Measurements from ENCODE around the gene MAP4K2.

MAP4K2 gene

DNA sequence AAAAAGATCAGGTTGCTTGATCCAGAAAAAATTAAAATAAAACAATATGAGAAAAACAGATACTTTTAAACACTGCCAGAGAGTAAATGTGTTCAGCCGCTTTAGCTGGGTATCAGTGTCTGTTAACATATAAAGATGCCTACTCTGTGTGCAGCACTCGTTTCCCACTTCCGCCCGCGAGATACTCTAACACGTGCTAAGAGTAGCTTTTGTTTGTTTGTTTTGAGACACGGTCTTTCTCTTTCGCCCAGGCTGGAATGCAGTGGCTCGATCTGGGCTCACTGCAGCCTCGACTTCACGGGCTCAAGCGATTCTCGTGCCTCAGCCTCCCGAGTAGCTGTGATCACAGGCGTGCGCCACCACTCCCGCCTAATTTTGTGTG lies 7.9 kb upstream of the MAP4K2 start:
- no peak for DNase-seq

DNA sequence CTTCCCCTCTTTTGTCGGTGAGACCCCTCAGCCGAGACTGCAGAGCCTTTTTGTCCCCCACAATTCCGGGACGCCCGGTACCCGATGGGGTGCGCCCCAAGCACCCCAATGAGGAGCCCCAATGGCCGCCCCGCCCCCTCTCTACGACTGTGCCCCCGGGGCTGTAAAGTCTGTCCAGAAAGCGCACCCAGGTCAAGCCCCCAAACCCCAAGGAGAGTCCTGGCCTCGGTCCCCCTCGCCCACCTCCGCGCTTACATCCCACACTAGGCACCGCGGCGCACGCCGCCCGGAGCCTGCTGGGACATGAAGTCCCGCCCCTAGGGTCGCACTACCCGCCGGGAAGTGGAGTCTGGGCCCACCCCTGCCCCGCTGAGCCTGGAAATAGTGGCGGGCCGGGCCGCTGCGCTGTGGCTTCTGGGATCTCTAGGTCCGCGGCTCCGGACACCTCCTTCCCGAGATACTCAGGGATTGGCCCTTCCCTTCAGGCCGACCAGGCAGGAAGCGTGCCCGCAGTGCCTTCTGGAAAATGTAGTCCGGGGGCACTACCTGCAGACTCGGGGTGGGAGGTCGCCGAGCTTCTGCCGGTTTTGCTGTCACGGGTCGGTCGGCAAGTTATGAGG lies 7.4 kb upstream of the MAP4K2 start, which contains the start of gene MEN1:
Gene MEN1 (minus strand): TSS at position 281 of the 620 bp plus-strand sequence. CDS start 442 bp downstream, outside the sequence.
- peak; percentile 92 to 95 for DNase-seq

DNA sequence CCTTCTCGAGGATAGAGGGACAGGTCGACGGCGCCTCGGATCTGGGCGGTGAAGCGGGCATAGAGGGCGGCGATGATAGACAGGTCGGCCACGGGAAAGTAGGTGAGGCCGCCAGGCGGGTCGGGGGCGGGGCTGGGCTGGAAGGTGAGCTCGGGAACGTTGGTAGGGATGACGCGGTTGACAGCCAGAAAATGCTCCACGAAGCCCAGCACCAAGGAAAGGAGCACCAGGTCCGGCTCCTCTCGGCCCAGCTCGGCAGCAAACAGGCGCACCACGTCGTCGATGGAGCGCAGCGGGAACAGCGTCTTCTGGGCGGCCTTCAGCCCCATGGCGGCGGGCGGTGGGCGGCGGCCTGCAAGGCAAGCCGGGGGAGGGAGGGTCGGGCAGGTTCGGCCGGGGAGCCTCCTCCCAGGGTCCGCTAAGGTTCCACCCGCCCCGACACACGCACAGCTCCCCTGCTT lies 6.8 kb upstream of the MAP4K2 start:
- DNase-seq: no peak

DNA sequence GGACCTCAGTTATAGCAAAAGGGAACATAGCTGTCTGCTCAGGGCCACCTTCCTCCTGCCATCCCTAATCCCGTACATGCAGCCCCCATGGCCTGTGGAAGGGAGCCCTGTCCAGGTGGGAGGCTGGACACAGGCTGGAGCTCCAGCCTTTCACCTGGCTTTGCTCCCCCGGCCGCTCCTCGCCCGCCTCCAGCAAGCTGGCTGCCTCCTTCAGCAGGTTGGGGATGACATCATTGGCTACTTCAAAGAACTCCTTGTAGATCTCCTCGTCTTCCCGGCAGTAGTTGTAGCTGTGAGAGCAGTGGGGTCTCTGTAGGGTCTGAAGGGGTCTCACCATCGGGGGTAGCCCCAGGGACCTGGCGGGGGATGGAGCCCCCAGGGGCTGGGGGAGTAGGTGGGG lies 2.5 kb upstream of the MAP4K2 start:
- DNase-seq: no peak

DNA sequence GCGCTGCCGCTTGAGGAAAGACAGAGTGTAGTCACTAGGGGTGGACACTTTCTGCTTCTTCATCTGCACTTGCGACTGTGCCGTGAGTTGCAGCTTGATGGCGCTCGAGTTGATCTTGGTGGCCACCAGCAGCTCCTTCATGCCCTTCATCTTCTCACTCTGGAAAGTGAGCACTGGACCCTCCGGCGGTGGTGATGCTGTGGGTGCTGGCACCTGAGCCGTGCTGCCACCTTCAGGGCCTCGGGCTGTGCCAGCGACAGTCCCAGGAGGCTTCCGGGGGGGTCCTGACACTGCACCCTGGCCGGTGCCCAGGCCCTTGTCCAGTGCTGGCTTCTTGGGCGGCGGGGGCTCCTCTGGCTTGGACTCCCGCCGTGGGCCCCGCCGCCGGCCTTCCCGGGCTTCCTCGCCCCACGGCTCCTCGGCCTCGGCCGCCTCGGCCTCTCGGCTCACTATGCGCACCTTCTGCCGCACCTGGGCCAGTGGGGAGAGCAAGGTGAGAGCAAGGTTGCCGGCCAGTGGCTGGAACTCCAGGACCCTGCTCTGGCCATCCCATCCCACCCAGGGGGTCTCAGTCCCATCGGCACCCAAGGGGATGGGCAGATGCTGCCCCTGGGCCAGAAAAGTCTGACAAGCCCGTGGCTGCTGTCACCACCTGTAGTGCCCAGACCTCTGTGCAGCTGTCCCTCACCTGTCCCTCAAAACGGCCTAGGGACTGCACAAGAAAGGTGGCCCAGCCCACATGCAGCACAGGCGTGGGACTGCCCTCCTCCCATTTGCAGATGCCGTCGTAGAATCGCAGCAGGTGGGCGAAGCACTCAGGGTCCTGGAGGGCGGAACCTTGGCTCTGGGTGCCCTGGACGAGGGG lies 1.6 kb upstream of the MAP4K2 start:
- DNase-seq: no peak

DNA sequence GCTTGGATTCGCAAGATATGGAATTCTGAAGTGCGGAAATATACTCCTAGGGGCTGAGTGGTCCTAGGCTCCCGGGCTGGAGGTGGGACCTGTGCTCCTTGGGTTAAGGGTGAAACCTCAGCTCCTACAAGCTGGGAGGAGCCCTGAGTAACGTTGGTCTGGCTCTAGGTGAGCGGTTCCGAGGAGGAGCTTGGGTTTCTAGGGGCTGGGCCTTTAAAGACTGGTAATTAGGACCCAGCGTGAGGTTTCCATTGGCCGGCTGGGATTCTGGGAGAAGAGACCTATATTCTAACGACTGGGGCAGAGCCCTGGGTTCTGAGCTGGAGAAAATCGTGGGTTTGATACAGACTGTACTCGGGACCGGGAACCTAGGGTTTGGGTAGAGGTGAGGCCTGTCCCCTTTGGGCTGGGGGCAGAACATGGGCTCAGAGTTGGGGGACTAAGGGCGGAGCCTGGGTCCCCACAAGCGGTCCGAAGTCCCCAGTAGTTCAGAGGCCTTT lies 882 bp upstream of the MAP4K2 start:
- DNase-seq: no peak

DNA sequence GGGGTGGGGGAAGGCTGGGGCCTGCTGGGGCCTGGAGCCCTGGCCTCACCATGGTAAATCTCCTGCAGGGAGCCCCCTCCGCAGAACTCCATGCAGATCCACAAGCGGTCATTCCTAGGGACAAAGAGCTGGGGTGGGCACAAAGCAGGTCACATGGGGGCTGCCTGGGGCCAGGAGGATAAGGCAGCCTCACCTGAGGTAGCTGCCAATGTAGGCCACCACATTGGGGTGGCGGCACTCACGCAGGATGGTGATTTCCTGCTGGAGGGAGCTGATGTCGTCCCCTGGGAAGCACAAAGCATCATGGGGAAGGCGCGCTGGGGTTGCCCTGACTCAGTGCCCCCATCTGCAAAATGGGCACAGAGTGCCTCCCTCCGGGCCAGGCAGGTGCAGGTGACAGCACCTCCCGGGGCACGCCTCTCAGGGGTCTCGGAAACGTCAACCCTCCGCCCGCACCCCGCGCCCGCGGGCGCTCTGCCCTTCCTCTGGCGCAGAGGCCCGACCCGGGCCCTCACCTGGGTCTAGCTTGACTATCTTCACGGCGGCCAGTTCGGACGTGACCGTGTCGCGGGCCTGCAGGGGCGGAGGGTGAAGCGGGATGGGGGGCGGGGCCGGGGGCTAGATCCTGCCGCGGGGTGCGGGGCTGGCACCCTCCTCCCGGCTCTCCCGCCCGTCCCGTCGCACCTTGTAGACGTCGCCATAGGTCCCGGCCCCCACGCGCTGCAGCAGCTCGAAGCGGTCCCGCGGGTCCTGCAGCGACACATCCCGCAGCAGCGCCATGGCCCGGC lies 450 bp downstream of the MAP4K2 start:
- DNase-seq: no peak

DNA sequence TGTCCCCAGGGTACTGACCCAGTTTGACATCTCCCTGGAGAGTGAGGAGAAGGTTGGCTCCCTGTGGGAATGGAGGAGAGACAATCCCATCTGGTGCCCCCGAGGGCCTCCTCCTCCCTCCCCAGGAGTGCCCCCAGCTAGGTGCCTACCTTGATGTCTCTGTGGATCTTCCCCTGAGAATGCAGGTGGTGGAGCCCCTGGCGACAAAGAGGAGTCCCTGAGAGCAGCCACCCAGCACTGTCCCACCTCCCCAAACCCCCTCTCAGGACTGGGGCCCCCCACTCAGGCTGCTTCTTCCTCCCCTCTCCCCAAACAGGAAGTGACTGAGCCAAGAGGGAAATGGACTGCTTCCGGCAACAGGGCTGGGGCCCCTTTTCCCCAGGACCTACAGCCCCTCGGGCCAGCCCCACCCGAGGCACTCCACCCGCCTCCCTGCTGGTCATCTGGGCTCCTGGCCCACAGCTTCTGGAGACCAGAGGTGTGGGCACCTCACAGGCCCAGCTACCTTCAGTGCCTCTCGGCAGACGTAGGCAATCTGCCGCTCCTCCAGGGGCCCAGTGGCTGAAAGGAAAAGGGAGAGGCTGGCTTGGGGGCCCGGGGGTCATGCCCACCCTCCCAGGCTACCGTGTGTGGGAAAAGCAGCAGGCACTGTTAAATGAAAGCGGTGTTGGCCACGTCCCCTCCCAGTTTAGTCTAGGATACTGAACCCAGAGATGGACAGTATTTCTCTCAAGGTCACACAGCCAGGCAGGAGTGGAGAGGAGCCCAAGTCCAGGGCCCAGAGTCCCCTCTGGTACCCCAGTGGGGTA lies 1.2 kb downstream of the MAP4K2 start:
- DNase-seq: no peak

DNA sequence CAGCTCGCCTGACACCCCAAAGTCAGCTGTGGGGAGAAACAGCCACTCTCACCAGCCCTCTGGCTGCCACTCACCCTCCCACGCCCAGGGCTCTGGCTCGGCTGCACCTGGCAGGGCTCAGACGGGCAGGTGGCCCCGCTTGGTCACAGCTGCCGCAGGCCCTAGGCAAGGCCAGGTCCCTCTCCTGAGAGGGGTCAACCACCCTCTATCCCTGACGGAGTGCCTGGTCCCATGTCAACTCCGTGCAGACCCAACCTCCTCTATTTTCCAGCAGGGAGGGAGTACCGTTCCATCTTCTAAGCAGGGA lies 1.9 kb downstream of the MAP4K2 start:
- DNase-seq: no peak

DNA sequence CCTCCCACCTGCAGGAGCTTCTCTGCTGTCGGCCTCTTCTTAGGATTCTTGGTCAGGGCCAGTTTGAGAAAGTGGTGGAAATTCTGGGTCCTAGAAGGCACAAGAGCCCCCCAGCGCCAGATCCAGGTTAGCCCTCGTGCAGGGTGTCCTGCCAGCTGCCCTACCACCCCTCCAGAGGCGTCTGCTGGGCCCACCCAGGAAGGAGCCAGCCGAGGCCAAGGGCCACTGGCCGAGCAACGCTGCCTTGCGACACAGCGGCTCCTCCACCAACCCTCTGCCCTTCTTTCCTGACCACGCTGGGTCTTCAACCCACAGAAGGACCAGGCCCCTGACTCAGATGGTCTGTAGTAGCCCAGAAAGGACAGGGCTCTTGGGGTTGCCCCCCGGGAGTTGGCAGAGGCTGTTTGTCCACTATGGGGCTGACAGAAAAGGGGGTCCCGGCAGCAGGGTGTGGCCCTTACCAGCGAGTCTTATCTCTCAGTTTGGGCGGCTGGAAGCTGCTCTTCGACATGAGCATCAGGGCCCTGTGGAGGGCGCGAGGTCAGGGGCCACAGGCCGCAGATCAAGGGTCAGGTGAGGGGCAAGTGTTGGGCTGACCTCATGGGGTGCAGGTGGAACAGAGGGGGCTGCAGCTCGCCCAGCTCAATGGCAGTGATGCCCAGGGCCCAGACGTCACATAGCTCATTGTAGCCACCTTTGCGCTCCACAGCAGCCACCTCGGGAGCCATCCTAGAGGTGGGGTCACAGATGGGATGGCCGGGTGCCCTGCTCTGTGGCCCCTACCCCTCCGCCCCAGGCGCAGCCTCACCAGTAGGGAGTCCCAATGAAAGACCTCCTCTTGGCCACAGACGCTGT lies 2.5 kb downstream of the MAP4K2 start:
- no peak for DNase-seq

DNA sequence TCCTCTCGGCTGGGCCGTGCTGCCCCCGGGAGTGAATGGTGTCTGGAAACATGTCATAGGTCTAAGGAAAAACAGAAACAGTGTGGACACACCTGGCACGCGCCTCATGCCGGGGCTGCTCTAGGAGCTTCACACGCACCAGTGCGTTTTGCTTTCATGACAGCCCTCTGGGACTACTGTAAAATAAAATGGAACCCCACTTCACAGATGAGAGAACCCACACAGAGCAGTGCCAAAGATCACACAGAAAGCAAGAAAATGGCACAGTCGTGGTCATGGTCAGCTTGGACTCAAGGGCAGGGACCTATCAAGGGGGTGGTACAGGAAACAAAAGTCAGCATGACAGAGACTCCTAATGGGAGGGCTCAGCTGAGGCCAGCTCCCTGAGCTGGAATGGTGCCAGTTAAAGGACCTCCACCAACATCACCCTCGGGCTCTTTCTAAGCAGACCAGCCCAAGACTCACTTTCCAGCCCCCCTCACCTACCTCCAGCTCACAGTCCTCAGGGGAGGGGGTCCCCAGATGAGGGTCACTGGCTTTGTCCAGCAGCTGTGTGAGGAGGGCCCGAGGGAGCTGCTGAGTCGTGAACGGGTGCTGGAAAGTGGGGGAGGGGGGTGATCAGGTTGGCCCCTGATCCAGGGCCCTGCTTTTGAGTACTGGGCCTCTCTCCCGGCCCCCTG lies 3.3 kb downstream of the MAP4K2 start:
- no peak for DNase-seq

DNA sequence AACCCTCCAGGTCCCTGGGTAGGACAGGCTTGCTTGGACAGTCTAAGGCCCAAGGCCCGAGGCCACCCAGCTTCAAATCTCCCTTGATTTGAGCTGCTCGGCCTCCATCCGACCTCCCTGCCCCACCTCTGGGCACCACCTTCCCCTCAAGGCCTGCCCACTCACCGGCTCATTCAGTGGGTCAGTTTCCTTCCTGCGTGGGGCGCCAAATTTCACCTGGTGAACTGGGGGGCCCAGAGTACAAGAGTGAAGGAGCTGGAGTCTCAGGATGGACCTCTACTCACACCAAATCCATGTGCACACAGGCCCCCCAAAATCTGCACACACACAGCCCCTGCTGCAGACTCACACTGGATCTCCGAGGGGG lies 3.8 kb downstream of the MAP4K2 start:
- DNase-seq: no peak

DNA sequence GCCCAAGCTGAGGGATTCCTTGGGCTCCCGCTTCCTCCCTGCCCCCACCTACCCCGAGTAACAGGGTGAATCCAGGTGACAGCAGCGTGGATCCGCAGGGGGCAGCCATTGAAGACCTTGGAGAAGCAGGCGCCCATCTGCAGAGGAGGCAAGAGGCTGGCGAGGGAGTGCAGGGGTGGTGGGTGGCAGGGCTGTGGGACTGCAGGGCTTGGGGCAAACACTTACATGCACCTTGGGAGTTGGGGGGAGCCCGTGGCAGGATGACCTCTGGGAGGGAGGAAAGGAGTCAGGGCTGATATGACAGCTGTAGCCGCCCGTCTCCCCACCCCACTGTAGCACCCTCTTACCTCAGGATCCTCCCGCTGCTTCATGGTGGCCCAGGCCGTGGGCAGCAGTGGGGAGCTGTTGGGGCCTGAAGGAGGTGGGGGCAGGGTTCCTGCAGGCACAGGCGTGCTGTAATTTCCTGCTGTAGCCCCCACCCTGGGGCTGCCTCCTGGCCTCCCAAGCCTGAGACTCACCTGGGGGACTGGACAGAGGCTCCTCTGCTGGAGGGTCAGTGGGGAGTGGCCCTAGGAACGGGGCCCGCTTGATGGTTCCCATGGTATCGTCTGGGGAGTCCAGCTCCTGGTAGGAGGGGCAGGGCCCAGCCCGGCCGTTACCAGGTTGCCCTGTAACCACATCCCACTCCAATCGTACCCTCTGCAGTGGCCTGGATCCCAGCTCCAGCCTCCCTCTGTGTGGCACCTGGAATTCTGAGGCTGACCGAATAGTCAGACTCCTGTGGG lies 6.1 kb downstream of the MAP4K2 start:
- no peak for DNase-seq

DNA sequence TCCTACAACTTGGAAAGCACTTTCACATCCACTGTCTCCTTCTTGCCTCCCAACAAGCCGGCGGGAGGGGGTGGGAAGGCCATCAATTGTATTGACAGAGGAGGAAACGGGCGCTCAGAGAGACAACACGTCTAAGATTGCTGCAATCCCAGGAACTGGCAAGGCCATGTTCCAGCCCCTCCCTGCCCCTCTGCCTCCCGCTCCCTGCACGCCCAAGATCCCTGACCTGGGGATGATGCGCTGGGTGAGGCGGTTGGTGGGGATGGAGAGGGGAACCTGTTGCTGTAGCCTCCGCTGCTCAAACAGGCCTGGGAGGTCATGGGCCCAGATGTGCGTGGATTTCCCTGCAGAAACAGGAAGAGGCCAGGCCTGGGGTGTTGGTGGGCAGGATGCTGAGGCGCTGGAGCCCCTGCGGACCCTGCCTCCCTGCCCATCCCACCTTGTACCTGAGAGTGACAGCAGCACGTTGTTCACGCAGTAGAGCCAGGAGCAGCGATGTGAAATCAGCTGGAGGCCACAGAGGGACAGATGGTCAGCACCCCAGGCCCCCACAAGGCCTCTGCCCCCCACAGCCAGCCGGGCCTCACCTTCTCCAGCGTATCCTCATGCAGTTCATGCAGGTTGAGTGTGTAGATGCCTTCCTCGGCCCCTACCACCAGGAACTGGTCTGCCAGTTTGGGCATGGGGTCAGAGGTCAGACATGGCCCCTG lies 6.8 kb downstream of the MAP4K2 start:
- DNase-seq: no peak

DNA sequence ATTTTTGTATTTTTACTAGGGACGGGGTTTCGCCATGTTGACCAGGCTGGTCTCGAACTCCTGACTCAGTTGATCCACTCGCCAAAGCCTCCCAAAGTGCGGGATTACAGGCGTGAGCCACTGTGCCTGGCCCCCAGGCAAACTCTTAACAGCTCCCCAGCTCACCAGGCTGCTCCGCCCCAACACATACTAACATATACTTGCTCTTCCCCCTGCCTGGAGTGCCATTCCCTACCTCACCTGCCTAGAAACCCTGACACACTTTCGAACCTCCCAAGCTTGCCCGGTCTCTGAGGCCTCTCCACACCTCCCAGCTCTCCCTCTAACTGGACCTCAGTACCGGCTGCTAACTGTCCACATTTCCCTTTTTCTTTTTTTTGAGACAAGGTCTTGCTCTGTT lies 8.5 kb downstream of the MAP4K2 start:
- DNase-seq: no peak

DNA sequence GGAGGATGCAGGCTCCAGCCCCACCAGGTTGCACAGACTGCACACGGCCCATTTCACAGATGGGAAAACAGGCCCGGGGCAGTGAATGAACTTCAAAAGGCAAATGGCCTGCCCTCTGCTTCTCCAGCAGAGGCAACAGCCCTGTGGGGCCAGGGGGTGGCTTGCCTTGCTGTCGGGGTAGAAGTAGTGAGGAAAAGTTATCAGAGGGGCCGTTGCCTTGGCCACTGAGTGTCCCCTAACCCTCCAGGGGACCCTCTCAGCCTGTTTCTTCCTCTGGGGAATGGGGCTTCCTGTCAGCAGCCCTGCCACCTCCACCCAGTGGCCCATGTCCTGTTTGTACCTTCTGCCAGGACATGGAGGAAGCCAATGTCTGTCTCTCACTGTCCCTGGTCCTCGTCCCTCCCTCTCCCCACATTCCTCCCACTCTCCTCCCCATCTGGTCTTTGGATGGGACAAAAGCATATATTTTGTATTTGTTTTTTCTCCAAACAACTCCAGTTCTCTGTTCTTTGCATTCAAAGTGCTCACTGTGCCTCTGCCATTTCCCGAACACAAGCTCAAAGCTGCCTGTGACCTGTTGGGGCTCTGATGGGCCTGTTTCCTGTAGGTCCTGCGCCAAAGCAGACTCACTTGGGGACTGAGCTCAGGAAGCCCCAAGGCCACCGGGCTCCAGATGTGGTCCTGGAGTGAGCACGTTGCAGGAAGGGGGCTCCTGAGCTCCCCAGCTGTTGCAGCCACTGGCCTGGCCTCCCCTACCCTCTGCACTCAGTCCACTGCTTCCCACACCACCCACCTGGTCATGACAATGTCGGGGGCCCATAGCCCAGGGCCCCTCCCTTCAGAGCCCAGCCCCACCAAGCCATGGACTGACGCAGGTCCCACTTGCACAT lies 9.5 kb downstream of the MAP4K2 start:
- no peak for DNase-seq

DNA sequence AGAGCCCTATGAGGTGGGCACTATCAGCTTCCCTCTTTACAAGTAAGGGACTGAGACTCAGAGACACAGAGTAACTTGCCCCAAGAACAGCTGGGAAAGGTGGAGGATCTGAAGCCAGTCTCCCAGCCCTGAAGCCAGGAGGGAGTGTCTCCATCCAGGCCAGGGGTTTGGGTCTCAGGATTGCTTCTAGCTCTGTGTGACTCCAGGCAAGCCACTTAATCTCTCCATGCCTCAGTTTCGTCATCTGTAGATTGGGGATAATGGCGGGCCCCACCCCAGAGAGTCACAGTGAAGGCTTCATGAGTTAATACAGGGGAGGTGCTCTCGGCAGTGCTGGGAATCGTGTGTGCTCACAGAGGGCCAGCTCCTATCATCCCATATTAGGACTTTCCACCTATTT lies 10.5 kb downstream of the MAP4K2 start:
- no peak for DNase-seq

DNA sequence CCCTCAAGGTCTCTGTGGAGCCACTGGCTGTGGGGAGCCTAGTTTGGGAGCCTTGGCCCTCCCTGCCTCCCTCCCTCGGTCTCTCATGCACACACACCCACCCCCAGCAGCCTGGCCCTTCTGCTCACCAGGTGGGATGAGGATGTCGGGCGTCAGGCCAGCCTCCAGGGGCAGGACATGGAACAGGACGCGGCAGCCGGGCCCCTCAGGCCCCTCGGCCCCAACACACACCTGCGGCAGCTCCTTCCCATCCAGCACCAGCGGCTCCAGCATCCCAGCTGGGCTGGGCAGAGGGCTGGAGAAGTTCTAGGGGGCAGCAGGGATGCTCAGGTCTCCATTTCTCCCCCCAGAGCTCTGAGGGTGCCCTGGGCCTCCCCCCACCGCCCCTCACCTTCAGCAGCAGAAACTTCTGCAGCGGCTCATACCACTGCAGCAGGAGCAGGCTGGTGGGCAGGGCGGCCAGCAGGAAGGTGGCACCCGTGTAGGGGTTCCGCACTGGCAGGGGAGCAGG lies 11.2 kb downstream of the MAP4K2 start:
- no peak for DNase-seq
